Lower lobe of right lung (tissue), 2 donors: Measurements from ENCODE around the gene NRBP1. TPM values are rescaled to one million over a fixed set of nuclear protein-coding genes. Genes with fewer than 3 reads are reported as not detected.
A peak's percentile ranks its signal among the peaks of the same experiment; 100 is the strongest.

Experiments
- ATAC-seq, 2 donors: fragments of 200-7000 bp; cut with Tn5 transposase; one replicate each; pipeline ENCODE4 v1.9.1; 2020 to 2022; ENCODE audit warnings: mild to moderate bottlenecking in 2 of 2, moderate library complexity in 2 of 2
- DNase-seq: peaks from one replicate; pipeline ENCODE4 v3.0.0-alpha.2; 2020
- H3K27ac ChIP-seq: fragments of 200-600 bp; one replicate; pipeline ENCODE4 v1.8.0; 2022
- H3K27me3 ChIP-seq: fragments of 200-600 bp; one replicate; pipeline ENCODE4 v1.8.0; 2022; ENCODE audit warnings: low read depth
- H3K36me3 ChIP-seq: fragments of 200-600 bp; one replicate; pipeline ENCODE4 v1.8.0; 2022; ENCODE audit warnings: mild to moderate bottlenecking
- H3K4me1 ChIP-seq: fragments of 200-600 bp; one replicate; pipeline ENCODE4 v1.8.0; 2022
- H3K4me3 ChIP-seq: fragments of 200-600 bp; one replicate; pipeline ENCODE4 v1.8.0; 2022; ENCODE audit warnings: mild to moderate bottlenecking
- H3K9me3 ChIP-seq: fragments of 200-600 bp; one replicate; pipeline ENCODE4 v1.8.0; 2022
- CTCF ChIP-seq: fragments of 200-600 bp; IDR thresholded peaks from one replicate; pipeline ENCODE4 v1.8.0; 2022; ENCODE audit warnings: antibody characterized with exemption, mild to moderate bottlenecking
- intact Hi-C: fragments of 100-400 bp; cut with DNase I; formaldehyde crosslinking; loops from one replicate; pipeline ENCODE4 v1.11.0; 2022
- total RNA-seq: library from RNA; stranded (reverse); fragmentation: NEBNext Ultra II Directional; extraction: Animal tissue kit (Norgen Biotek cat#: 25700); gene quantifications from one replicate; pipeline ENCODE4 v1.2.1, GENCODE V29; 2021
- donor health status: DM: no; HTN: yes; CAD: no; lungs with severe emphysema.

NRBP1 gene
- total RNA-seq, 1 donor from 2014 or later = 66.5 TPM

DNA sequence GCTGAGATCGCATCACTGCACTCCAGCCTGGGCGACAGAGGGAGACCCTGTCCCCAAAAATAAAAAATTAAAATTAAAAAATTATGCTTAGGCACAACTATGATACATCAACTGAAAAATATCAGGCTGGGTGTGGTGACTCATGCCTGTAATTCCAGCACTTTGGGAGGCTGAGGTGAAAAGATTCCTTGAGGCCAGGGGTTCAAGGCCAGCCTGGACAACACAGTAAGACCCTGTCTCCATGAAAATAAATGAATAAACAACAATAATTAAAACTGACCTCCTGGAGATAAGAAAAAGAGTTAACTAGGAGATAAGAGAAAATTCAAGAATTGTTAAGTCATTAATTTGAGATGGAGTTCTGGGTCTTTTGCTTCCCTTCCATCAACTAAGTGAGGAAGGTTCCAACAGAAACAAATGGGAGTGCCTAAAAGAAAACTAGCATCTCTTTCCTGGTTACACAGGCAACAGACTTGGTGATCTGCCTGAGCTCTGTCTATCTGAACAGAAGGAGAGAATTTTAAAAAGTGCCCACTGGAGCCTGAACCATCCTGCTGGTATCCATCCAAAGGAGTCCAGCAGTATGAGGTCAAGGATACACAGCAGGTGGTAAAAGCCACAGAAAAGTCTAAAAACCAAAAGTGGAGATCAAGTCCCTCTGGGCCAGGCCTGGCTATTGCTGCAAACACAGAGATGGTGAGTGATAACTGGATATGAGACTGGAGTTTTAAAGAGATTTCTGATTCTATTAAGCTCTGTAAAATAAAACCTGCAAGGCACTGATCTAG is 27.9 kb upstream of the NRBP1 start:
- H3K27me3 ChIP-seq = no peaks in the 10 kb centered on the region
- H3K4me1 ChIP-seq = no peaks in the 10 kb centered on the region
- no peak for ATAC-seq
- no peak for DNase-seq
- no peaks in the 10 kb centered on the region for H3K9me3 ChIP-seq
- intact Hi-C loops = no loop called here
- no peak overlapping the region for H3K27ac ChIP-seq
- no peak overlapping the region for H3K4me3 ChIP-seq
- H3K36me3 ChIP-seq = peaks cover 13% of the 10 kb centered on the region
- TF ChIP-seq CTCF = no peak

DNA sequence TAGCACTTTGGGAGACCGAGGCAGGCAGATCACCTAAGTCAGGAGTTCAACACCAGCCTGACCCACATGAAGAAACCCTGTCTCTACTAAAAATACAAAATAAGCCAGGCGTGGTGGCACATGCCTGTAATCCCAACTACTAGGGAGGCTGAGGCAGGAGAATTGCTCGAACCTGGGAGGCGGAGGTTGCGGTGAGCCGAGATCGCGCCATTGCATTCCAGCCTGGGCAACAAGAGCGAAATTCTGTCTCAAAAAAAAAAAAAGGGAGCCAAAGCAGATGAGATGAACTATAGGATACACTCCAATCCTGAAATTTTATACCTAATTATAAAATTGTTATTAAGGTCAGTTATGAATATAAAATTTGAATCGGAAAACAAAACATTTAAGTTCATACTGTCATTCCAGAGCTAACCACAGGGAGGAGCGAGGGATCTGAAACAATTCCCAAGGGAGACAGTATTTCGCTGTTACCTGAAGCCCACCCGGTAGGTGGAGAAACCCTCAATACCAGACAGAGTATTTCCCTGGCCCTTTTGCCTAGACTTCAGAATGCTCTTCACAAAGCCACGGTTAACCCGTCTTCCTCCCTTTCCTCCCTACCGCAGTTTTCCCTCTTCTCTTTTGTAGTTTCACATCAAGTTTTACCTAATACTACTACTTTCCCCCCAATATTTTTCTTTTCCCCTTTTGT is 20.5 kb upstream of the NRBP1 start:
- peak; percentile 50 for TF ChIP-seq CTCF
- DNase-seq (no peak), ATAC-seq (no peak)
- Histone ChIP-seq H3K36me3 (peaks cover 10% of the 10 kb centered on the region), H3K4me3 (peak overlapping the region; percentile 99), H3K27me3 (no peaks in the 10 kb centered on the region), H3K27ac (no peak overlapping the region), H3K4me1 (peaks cover 31% of the 10 kb centered on the region), H3K9me3 (no peaks in the 10 kb centered on the region)
- intact Hi-C loops = no loop called here

GRCh38 chr2:27408601-27409320 is 19.7 kb upstream of the NRBP1 start:
- no peaks in the 10 kb centered on the region for H3K9me3 ChIP-seq
- peaks cover 31% of the 10 kb centered on the region for H3K4me1 ChIP-seq
- peak overlapping the region; percentile 92 for H3K27ac ChIP-seq
- TF ChIP-seq CTCF = no peak
- peak overlapping the region; percentile 99 for H3K4me3 ChIP-seq
- no peak for DNase-seq
- ATAC-seq = peak; percentile 58 to 68
- peaks cover 3% of the 10 kb centered on the region for H3K36me3 ChIP-seq
- intact Hi-C loops = no loop called here
- H3K27me3 ChIP-seq = no peaks in the 10 kb centered on the region

- Histone ChIP-seq H3K36me3 (peaks cover 3% of the 10 kb centered on the region), H3K9me3 (no peaks in the 10 kb centered on the region), H3K27me3 (no peaks in the 10 kb centered on the region), H3K4me3 (peak within 1 kb of the TSS; percentile 99), H3K27ac (peak within 1 kb of the TSS; percentile 92), H3K4me1 (peaks cover 31% of the 10 kb centered on the region)
- TF ChIP-seq CTCF = no peak
- peak; percentile 100 for ATAC-seq
- DNase-seq = peak; percentile 97
- intact Hi-C loops = no loop called here
Observed at GRCh38 chr2:27409321-27410073, 18.9 kb upstream of the NRBP1 start, which contains the start of gene PPM1G. TSS of gene PPM1G (minus strand) at chr2:27409591. CDS start at chr2:27409422, 169 bp downstream.
